ENCODE measurements around the gene ATOSB.

DNA sequence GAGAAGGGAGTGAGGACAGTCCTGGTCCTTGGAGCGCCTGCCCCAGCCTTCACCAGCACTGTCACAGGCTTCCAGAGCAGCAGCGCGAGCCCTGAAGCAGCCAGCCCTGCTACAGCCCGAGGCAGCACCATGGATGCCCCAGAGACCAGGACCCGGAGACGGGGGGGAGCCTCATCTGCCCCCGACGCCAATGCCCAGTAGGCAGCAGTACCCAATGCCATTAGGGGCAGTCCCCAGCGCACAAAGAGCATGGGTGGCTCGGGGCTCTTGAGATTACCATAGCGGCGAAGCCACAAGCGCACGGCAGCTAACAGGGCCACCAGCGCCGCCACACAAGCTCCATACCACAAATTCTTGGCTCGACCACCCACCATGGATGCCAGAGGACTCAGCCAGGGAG, 24.1 kb downstream of the ATOSB start:
- TF ChIP-seq, protein P1, sequence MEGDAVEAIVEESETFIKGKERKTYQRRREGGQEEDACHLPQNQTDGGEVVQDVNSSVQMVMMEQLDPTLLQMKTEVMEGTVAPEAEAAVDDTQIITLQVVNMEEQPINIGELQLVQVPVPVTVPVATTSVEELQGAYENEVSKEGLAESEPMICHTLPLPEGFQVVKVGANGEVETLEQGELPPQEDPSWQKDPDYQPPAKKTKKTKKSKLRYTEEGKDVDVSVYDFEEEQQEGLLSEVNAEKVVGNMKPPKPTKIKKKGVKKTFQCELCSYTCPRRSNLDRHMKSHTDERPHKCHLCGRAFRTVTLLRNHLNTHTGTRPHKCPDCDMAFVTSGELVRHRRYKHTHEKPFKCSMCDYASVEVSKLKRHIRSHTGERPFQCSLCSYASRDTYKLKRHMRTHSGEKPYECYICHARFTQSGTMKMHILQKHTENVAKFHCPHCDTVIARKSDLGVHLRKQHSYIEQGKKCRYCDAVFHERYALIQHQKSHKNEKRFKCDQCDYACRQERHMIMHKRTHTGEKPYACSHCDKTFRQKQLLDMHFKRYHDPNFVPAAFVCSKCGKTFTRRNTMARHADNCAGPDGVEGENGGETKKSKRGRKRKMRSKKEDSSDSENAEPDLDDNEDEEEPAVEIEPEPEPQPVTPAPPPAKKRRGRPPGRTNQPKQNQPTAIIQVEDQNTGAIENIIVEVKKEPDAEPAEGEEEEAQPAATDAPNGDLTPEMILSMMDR (conservative IDR thresholded peaks at IDR 0.05; ENCODE audit: low read depth, low read length) = no peak
- no peak for TF ChIP-seq EZH2 (IDR thresholded peaks at IDR 0.05; ENCODE audit: low read length, unreplicated experiment)
